Fibroblast of lung (primary cell): ENCODE results near the gene JKAMP. TPM values are rescaled to one million over a fixed set of nuclear protein-coding genes. Genes with fewer than 3 reads are reported as not detected.
A peak's percentile ranks its signal among the peaks of the same experiment; 100 is the strongest.

Experiments used
- DNase-seq, 2 donors: peaks; one replicate each; pipeline versions ENCODE4 v3.0.0 to v3.0.0-alpha.2; 2010; ENCODE audit warnings: low read depth in 2 of 2
- H2AFZ ChIP-seq: 2 replicates; pipeline ENCODE4 v1.5.1; 2012; ENCODE audit warnings: low read length, control low read depth, inconsistent platforms
- H3K27ac ChIP-seq: 2 replicates; pipeline ENCODE4 v1.5.1; 2011; ENCODE audit warnings: low read length, control low read depth; ENCODE audit not compliant: insufficient read depth
- H3K27me3 ChIP-seq: 2 replicates; pipeline ENCODE4 v1.5.1; 2011; ENCODE audit warnings: mild to moderate bottlenecking, low read length; ENCODE audit not compliant: control insufficient read depth, insufficient read depth
- H3K36me3 ChIP-seq: 2 replicates; pipeline ENCODE4 v1.5.1; 2011; ENCODE audit warnings: low read length; ENCODE audit not compliant: control insufficient read depth, insufficient read depth
- H3K4me1 ChIP-seq: 2 replicates; pipeline ENCODE4 v1.5.1; 2011; ENCODE audit warnings: low read length; ENCODE audit not compliant: control insufficient read depth, insufficient read depth; ENCODE audit errors: extremely low read depth
- H3K4me2 ChIP-seq: 2 replicates; pipeline ENCODE4 v1.5.1; 2011; ENCODE audit warnings: low read length, control low read depth; ENCODE audit not compliant: insufficient read depth; ENCODE audit errors: extremely low read depth
- H3K4me3 ChIP-seq, 4 experiments: fragments of 200-600 bp in 1 of 4; sonication (generic) in 1 of 4; replicated peaks in 1 of 4; 2 replicates each; pipeline ENCODE4 v1.5.1; 2011 to 2016; ENCODE audit warnings: low read length in 4 of 4, low read depth in 3 of 4, mild to moderate bottlenecking in 3 of 4, control low read depth in 2 of 4, inconsistent platforms in 1 of 4, mixed read lengths in 1 of 4; ENCODE audit not compliant: insufficient read depth in 1 of 4; ENCODE audit errors: control extremely low read depth in 1 of 4
- H3K79me2 ChIP-seq: 2 replicates; pipeline ENCODE4 v1.5.1; 2012; ENCODE audit warnings: mild to moderate bottlenecking, low read length, inconsistent platforms; ENCODE audit not compliant: control insufficient read depth, insufficient read depth
- H3K9ac ChIP-seq: 2 replicates; pipeline ENCODE4 v1.5.1; 2011; ENCODE audit warnings: mild to moderate bottlenecking, low read length, control low read depth; ENCODE audit not compliant: insufficient read depth
- H3K9me3 ChIP-seq: 2 replicates; pipeline ENCODE4 v1.5.1; 2012; ENCODE audit warnings: low read depth, low read length; ENCODE audit not compliant: control insufficient read depth, insufficient read depth
- H4K20me1 ChIP-seq: 2 replicates; pipeline ENCODE4 v1.5.1; 2011; ENCODE audit warnings: low read length; ENCODE audit not compliant: control insufficient read depth, insufficient read depth; ENCODE audit errors: extremely low read depth
- EZH2 ChIP-seq: IDR thresholded peaks from 2 replicates; pipeline ENCODE4 v1.5.1; 2012; ENCODE audit warnings: low read length, control low read depth, mild to moderate bottlenecking; ENCODE audit errors: missing control alignments
- polyA plus RNA-seq, 2 donors: library from polyadenylated mRNA; depleted of rRNA in 1 of 2; stranded (reverse) in 1 of 2; unstranded in 1 of 2; fragments of >200 nt; gene quantifications; 2 replicates each; pipeline ENCODE4 v1.2.1, GENCODE V29; 2011 to 2012; ENCODE audit warnings: missing spikeins in 1 of 2
- total RNA-seq: library from RNA; depleted of rRNA; stranded (reverse); fragments of >200 nt; gene quantifications from 2 replicates; pipeline ENCODE4 v1.2.1, GENCODE V29; 2014
- TF ChIP-seq, protein P1 (sequence below), 2 donors: IDR thresholded peaks in 1 of 2; conservative IDR thresholded peaks in 1 of 2; 1 replicate in 1 of 2; 2 replicates in 1 of 2; pipeline ENCODE4 v1.5.1; 2011 to 2012; ENCODE audit warnings: low read length in 2 of 2, control low read depth in 1 of 2, inconsistent platforms in 1 of 2, low read depth in 1 of 2, mild to moderate bottlenecking in 1 of 2

Gene JKAMP
- total and polyA plus RNA-seq, 2 donors (not counting 1 experiment from before 2014, with no cell fraction given), result 80.1 to 207 TPM

DNA sequence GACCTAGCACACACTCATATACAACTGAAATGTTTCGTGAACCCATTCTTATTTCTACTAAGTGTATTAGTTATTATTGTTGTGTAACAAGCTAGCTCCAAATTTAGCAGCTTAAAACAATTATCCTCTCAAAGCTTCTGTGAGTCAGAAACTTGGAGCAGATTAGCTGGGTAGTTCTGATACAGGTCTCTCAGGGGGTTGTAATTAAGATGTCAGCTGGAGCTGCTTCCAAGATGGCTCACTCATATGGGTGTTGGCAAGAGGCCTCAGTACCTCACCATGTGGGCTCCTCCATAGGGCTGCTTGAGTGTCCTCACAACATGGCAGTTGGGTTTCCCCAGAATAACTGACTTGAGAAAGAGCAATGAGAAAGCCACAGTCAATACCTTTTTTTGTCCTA lies 28.9 kb upstream of the JKAMP start:
- Histone ChIP-seq H3K9ac (no peak overlapping the region), H4K20me1 (no peaks in the 10 kb centered on the region), H3K4me3 (no peak overlapping the region), H3K4me1 (peaks cover 9% of the 10 kb centered on the region), H3K79me2 (no peaks in the 10 kb centered on the region), H2AFZ (no peak overlapping the region), H3K27me3 (no peaks in the 10 kb centered on the region), H3K27ac (peak overlapping the region; percentile 77), H3K9me3 (no peaks in the 10 kb centered on the region), H3K4me2 (no peak overlapping the region), H3K36me3 (peaks cover 3% of the 10 kb centered on the region)
- peak; percentile 42 to 80 for DNase-seq
- TF ChIP-seq, protein P1, sequence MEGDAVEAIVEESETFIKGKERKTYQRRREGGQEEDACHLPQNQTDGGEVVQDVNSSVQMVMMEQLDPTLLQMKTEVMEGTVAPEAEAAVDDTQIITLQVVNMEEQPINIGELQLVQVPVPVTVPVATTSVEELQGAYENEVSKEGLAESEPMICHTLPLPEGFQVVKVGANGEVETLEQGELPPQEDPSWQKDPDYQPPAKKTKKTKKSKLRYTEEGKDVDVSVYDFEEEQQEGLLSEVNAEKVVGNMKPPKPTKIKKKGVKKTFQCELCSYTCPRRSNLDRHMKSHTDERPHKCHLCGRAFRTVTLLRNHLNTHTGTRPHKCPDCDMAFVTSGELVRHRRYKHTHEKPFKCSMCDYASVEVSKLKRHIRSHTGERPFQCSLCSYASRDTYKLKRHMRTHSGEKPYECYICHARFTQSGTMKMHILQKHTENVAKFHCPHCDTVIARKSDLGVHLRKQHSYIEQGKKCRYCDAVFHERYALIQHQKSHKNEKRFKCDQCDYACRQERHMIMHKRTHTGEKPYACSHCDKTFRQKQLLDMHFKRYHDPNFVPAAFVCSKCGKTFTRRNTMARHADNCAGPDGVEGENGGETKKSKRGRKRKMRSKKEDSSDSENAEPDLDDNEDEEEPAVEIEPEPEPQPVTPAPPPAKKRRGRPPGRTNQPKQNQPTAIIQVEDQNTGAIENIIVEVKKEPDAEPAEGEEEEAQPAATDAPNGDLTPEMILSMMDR (conservative IDR thresholded peaks at IDR 0.05 in 1 of 2, IDR thresholded peaks at IDR 0.05 in 1 of 2; ENCODE audit: low read depth in 1 of 2, low read length in 2 of 2), result no peak
- no peak for TF ChIP-seq EZH2

DNA sequence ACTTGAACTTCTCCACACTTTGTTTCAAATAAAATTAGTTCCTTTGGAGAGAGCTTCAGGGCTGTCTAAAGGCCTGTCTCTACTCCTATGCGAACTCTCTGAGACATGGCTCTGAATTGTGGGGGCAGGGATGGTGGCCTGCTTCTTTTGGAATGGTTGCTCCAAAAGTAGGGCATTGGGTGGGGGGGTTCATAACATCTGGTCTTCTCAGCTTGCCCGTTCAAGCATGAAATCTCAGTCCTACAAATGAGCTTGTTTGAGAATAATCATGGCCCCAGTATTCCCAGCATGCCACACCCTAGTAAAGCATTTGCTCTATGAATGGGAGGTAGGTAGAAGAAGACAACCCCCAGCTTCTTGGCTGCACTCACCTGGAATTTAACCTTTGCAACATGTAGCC lies 25.8 kb upstream of the JKAMP start:
- Histone ChIP-seq H3K27me3 (no peaks in the 10 kb centered on the region), H3K36me3 (peaks cover 4% of the 10 kb centered on the region), H3K9ac (no peak overlapping the region), H3K4me1 (peaks cover 9% of the 10 kb centered on the region), H2AFZ (no peak overlapping the region), H3K4me3 (no peak overlapping the region), H3K27ac (no peak overlapping the region), H3K79me2 (no peaks in the 10 kb centered on the region), H3K4me2 (no peak overlapping the region), H4K20me1 (no peaks in the 10 kb centered on the region), H3K9me3 (no peaks in the 10 kb centered on the region)
- DNase-seq, result no peak
- no peak for TF ChIP-seq EZH2
- TF ChIP-seq, protein P1 (conservative IDR thresholded peaks at IDR 0.05 in 1 of 2, IDR thresholded peaks at IDR 0.05 in 1 of 2; ENCODE audit: low read depth in 1 of 2, low read length in 2 of 2), result no peak

DNA sequence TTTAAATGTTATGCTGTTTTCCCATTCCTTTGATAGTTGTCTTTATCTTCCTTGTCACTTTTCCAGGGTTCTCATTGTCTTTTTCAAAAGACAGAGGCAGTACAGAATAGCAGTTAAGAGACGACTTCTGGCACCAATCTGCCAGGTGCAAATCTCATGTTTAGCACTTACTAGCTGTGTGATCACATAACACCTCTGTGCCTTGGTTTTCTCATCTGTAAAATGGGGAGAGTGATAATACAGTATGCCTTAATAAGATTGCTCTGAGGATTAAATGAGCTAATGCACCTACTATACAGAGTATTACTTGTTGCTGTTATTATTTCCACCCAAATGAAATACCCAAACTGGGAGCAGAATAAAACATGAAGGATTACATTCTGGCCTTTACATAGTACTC lies 23.9 kb upstream of the JKAMP start:
- H3K4me3 ChIP-seq, result no peak overlapping the region
- no peaks in the 10 kb centered on the region for H3K9me3 ChIP-seq
- no peak for TF ChIP-seq EZH2
- TF ChIP-seq, protein P1 (conservative IDR thresholded peaks at IDR 0.05 in 1 of 2, IDR thresholded peaks at IDR 0.05 in 1 of 2; ENCODE audit: low read depth in 1 of 2, low read length in 2 of 2), result no peak
- no peak for DNase-seq
- no peak overlapping the region for H3K9ac ChIP-seq
- H3K79me2 ChIP-seq, result no peaks in the 10 kb centered on the region
- H2AFZ ChIP-seq, result no peak overlapping the region
- H3K27me3 ChIP-seq, result no peaks in the 10 kb centered on the region
- no peak overlapping the region for H3K27ac ChIP-seq
- H3K4me1 ChIP-seq, result peaks cover 2% of the 10 kb centered on the region
- no peak overlapping the region for H3K4me2 ChIP-seq
- no peaks in the 10 kb centered on the region for H4K20me1 ChIP-seq
- H3K36me3 ChIP-seq, result peaks cover 6% of the 10 kb centered on the region
